Osteoblast (primary cell): ENCODE measurements around the gene AOX1. TPM values are rescaled to one million over a fixed set of nuclear protein-coding genes. Genes with fewer than 3 reads are reported as not detected.

Source experiments
- DNase-seq: peaks from one replicate; pipeline ENCODE4 v3.0.0; 2011; ENCODE audit warnings: low spot score, mixed read lengths; ENCODE audit not compliant: insufficient read length; ENCODE audit errors: missing footprints
- H2AFZ ChIP-seq: 2 replicates; pipeline ENCODE4 v1.6.0; 2011; ENCODE audit warnings: mild to moderate bottlenecking, low read length
- H3K27ac ChIP-seq: 2 replicates; pipeline ENCODE4 v1.5.1; 2011; ENCODE audit warnings: mild to moderate bottlenecking, low read depth, low read length, moderate library complexity
- H3K27me3 ChIP-seq: 2 replicates; pipeline ENCODE4 v1.6.0; 2012; ENCODE audit warnings: mild to moderate bottlenecking, control low read depth, inconsistent platforms, low read length, moderate library complexity; ENCODE audit not compliant: insufficient read depth
- H3K36me3 ChIP-seq: 2 replicates; pipeline ENCODE4 v1.5.1; 2011; ENCODE audit warnings: mild to moderate bottlenecking, low read length, control low read depth, moderate library complexity; ENCODE audit not compliant: insufficient read depth
- H3K4me1 ChIP-seq: 2 replicates; pipeline ENCODE4 v1.5.1; 2011; ENCODE audit warnings: mild to moderate bottlenecking, low read length, control low read depth, moderate library complexity; ENCODE audit not compliant: insufficient read depth
- H3K4me2 ChIP-seq: 2 replicates; pipeline ENCODE4 v1.6.0; 2011; ENCODE audit warnings: mild to moderate bottlenecking, low read length; ENCODE audit not compliant: insufficient read depth
- H3K4me3 ChIP-seq: fragments of 200-600 bp; sonication (generic); 3 replicates; pipeline ENCODE4 v1.5.1; 2012; ENCODE audit warnings: mild to moderate bottlenecking, low read length, inconsistent platforms; ENCODE audit not compliant: insufficient read depth
- H3K79me2 ChIP-seq: 2 replicates; pipeline ENCODE4 v1.6.0; 2012; ENCODE audit warnings: mild to moderate bottlenecking, low read length, control low read depth, inconsistent platforms; ENCODE audit not compliant: insufficient read depth
- H3K9me3 ChIP-seq: 2 replicates; pipeline ENCODE4 v1.5.1; 2011; ENCODE audit warnings: low read depth, low read length, control low read depth
- H4K20me1 ChIP-seq: 2 replicates; pipeline ENCODE4 v1.6.0; 2012; ENCODE audit warnings: mild to moderate bottlenecking, low read length, control low read depth; ENCODE audit not compliant: insufficient read depth
- CTCF ChIP-seq: IDR thresholded peaks from 2 replicates; pipeline ENCODE4 v1.5.1; 2011; ENCODE audit warnings: mild to moderate bottlenecking, low read depth, low read length, moderate library complexity; ENCODE audit errors: extremely low read depth
- total RNA-seq: library from RNA; depleted of rRNA; stranded (reverse); fragments of >200 nt; gene quantifications from 2 replicates; pipeline ENCODE4 v1.2.3, GENCODE V29; 2012

The AOX1 gene
- total RNA-seq, 1 donor = 76.4 TPM

- H3K4me2 ChIP-seq = no peak overlapping the region
- H3K4me3 ChIP-seq = no peak overlapping the region
- H3K27ac ChIP-seq = no peak overlapping the region
- H2AFZ ChIP-seq = no peak overlapping the region
- no peaks in the 10 kb centered on the region for H3K27me3 ChIP-seq
- TF ChIP-seq CTCF = no peak
- H4K20me1 ChIP-seq = no peaks in the 10 kb centered on the region
- H3K36me3 ChIP-seq = no peaks in the 10 kb centered on the region
- DNase-seq = no peak
- H3K79me2 ChIP-seq = no peaks in the 10 kb centered on the region
- H3K9me3 ChIP-seq = no peaks in the 10 kb centered on the region
- H3K4me1 ChIP-seq = no peaks in the 10 kb centered on the region
These were observed 82.7 kb downstream of the AOX1 start for GRCh38 chr2:200668478-200668877.

- Histone ChIP-seq H3K4me1 (no peaks in the 10 kb centered on the region), H3K4me3 (no peak overlapping the region), H3K79me2 (no peaks in the 10 kb centered on the region), H3K27me3 (no peaks in the 10 kb centered on the region), H2AFZ (no peak overlapping the region), H3K27ac (no peak overlapping the region), H3K9me3 (no peaks in the 10 kb centered on the region), H3K36me3 (no peaks in the 10 kb centered on the region), H3K4me2 (no peak overlapping the region), H4K20me1 (no peaks in the 10 kb centered on the region)
- no peak for TF ChIP-seq CTCF
- no peak for DNase-seq
These were observed 83.5 kb downstream of the AOX1 start for GRCh38 chr2:200669308-200669707.

GRCh38 chr2:200670313-200670712 lies 84.5 kb downstream of the AOX1 start:
- Histone ChIP-seq H3K27me3 (no peaks in the 10 kb centered on the region), H4K20me1 (no peaks in the 10 kb centered on the region), H3K79me2 (no peaks in the 10 kb centered on the region), H3K4me2 (no peak overlapping the region), H3K36me3 (no peaks in the 10 kb centered on the region), H3K4me1 (no peaks in the 10 kb centered on the region), H3K4me3 (no peak overlapping the region), H3K9me3 (no peaks in the 10 kb centered on the region), H3K27ac (no peak overlapping the region), H2AFZ (no peak overlapping the region)
- no peak for DNase-seq
- TF ChIP-seq CTCF = no peak

- H3K79me2 ChIP-seq = no peaks in the 10 kb centered on the region
- no peak overlapping the region for H3K4me2 ChIP-seq
- H3K27ac ChIP-seq = no peak overlapping the region
These were observed 84.9 kb downstream of the AOX1 start for GRCh38 chr2:200670751-200671150.

More at GRCh38 chr2:200670751-200671150, 84.9 kb downstream of the AOX1 start:
- no peaks in the 10 kb centered on the region for H3K27me3 ChIP-seq
- H3K4me3 ChIP-seq = no peak overlapping the region
- H2AFZ ChIP-seq = no peak overlapping the region
- H3K36me3 ChIP-seq = no peaks in the 10 kb centered on the region
- no peak for DNase-seq
- no peaks in the 10 kb centered on the region for H3K9me3 ChIP-seq
- TF ChIP-seq CTCF = no peak
- H3K4me1 ChIP-seq = no peaks in the 10 kb centered on the region
- no peaks in the 10 kb centered on the region for H4K20me1 ChIP-seq
